Right atrium auricular region (tissue), 2 donors: ENCODE data around the gene UBE2D2. TPM values are rescaled to one million over a fixed set of nuclear protein-coding genes. Genes with fewer than 3 reads are reported as not detected.
A peak's percentile ranks its signal among the peaks of the same experiment; 100 is the strongest.

ENCODE experiments used
- DNase-seq: peaks from one replicate; pipeline ENCODE4 v3.0.0-alpha.2; 2019; ENCODE audit warnings: low spot score
- H3K27ac ChIP-seq, 2 donors: fragments of 200-600 bp; sonication (generic); 1 replicate in 1 of 2; 2 replicates in 1 of 2; pipeline ENCODE4 v1.5.1; 2016 to 2019
- H3K27me3 ChIP-seq, 2 donors: fragments of 200-600 bp; sonication (generic); one replicate each; pipeline versions ENCODE4 v1.5.1 to v1.6.0; 2017 to 2019
- H3K36me3 ChIP-seq: fragments of 200-600 bp; sonication (generic); one replicate; pipeline ENCODE4 v1.5.1; 2016
- H3K4me1 ChIP-seq, 2 donors: fragments of 200-600 bp; sonication (generic); one replicate each; pipeline versions ENCODE4 v1.5.1 to v1.6.0; 2017 to 2019
- H3K4me3 ChIP-seq, 2 donors: fragments of 200-600 bp; sonication (generic); 1 replicate in 1 of 2; 2 replicates in 1 of 2; pipeline ENCODE4 v1.5.1; 2017 to 2019; ENCODE audit warnings: mild to moderate bottlenecking in 1 of 2, moderate library complexity in 1 of 2
- H3K9me3 ChIP-seq, 2 donors: fragments of 200-600 bp; sonication (generic); one replicate each; pipeline ENCODE4 v1.5.1; 2019
- CTCF ChIP-seq, 2 donors: fragments of 200-600 bp; sonication (generic); IDR thresholded peaks; one replicate each; pipeline ENCODE4 v1.5.1; 2019; ENCODE audit warnings: antibody characterized with exemption in 2 of 2
- total RNA-seq, 2 donors: library from RNA; depleted of rRNA; stranded (reverse); fragments of >200 nt; gene quantifications; one replicate each; pipeline ENCODE4 v1.1.0, GENCODE V29; 2016

UBE2D2 gene
- total RNA-seq, 2 donors from 2014 or later = 54.3 to 73.6 TPM

- Histone ChIP-seq H3K9me3 (no peaks in the 10 kb centered on the region), H3K4me1 (peaks cover 7 to 98% of the 10 kb centered on the region in 2 donors), H3K36me3 (no peaks in the 10 kb centered on the region), H3K4me3 (no peak overlapping the region), H3K27ac (peak overlapping the region; percentile 94 to 97), H3K27me3 (no peaks in the 10 kb centered on the region)
- DNase-seq = peak; percentile 79
- TF ChIP-seq CTCF (IDR thresholded peaks at IDR 0.05) = no peak
Measured at GRCh38 chr5:139664086-139664693, 103.1 kb downstream of the UBE2D2 start.

GRCh38 chr5:139664727-139665351, 103.7 kb downstream of the UBE2D2 start:
- no peak for DNase-seq
- H3K4me1 ChIP-seq = peaks cover 7 to 98% of the 10 kb centered on the region in 2 donors
- no peak for TF ChIP-seq CTCF (IDR thresholded peaks at IDR 0.05)
- H3K36me3 ChIP-seq = no peaks in the 10 kb centered on the region
- no peak overlapping the region for H3K4me3 ChIP-seq
- H3K27me3 ChIP-seq = no peaks in the 10 kb centered on the region
- peak overlapping the region; percentile 94 to 97 for H3K27ac ChIP-seq
- H3K9me3 ChIP-seq = no peaks in the 10 kb centered on the region

- Histone ChIP-seq H3K4me3 (no peak overlapping the region), H3K9me3 (no peaks in the 10 kb centered on the region), H3K27me3 (no peaks in the 10 kb centered on the region), H3K27ac (peak overlapping the region; percentile 94 to 97), H3K36me3 (no peaks in the 10 kb centered on the region), H3K4me1 (peaks cover 7 to 98% of the 10 kb centered on the region in 2 donors)
- no peak for TF ChIP-seq CTCF (IDR thresholded peaks at IDR 0.05)
- DNase-seq = no peak
Measured at GRCh38 chr5:139665626-139666025, 104.5 kb downstream of the UBE2D2 start.

- H3K27ac ChIP-seq = peak overlapping the region; percentile 94 to 97
- no peak for TF ChIP-seq CTCF (IDR thresholded peaks at IDR 0.05)
Measured at GRCh38 chr5:139666551-139666950, 105.4 kb downstream of the UBE2D2 start.

GRCh38 chr5:139667001-139667729, 106.0 kb downstream of the UBE2D2 start:
- H3K27ac ChIP-seq = peak overlapping the region; percentile 94 to 97
- H3K4me3 ChIP-seq = peak overlapping the region in 1 of 2 donors; percentile 50
- TF ChIP-seq CTCF (IDR thresholded peaks at IDR 0.05) = no peak
- DNase-seq = no peak
- no peaks in the 10 kb centered on the region for H3K27me3 ChIP-seq
- H3K9me3 ChIP-seq = no peaks in the 10 kb centered on the region
- no peaks in the 10 kb centered on the region for H3K36me3 ChIP-seq
- H3K4me1 ChIP-seq = peaks cover 7 to 98% of the 10 kb centered on the region in 2 donors

More at GRCh38 chr5:139666551-139666950, 105.4 kb downstream of the UBE2D2 start:
- peaks cover 7 to 98% of the 10 kb centered on the region in 2 donors for H3K4me1 ChIP-seq
- H3K4me3 ChIP-seq = no peak overlapping the region
- H3K9me3 ChIP-seq = no peaks in the 10 kb centered on the region
- no peak for DNase-seq
- no peaks in the 10 kb centered on the region for H3K27me3 ChIP-seq
- H3K36me3 ChIP-seq = no peaks in the 10 kb centered on the region
